ENCODE measurements around the gene NBAS. TPM values are rescaled to one million over a fixed set of nuclear protein-coding genes. Genes with fewer than 3 reads are reported as not detected.
A peak's percentile ranks its signal among the peaks of the same experiment; 100 is the strongest.

Gene NBAS
- total and polyA plus RNA-seq, 7 donors: 19.5 to 52.8 (median 27.0) TPM

- Histone ChIP-seq H3K4me1 (no peaks in the 10 kb centered on the region), H3K27me3 (ENCODE audit: insufficient read depth in 3 of 3, low read length in 2 of 3) (no peaks in the 10 kb centered on the region), H3K27ac (no peak overlapping the region), H3K9me3 (no peaks in the 10 kb centered on the region), H3K36me3 (ENCODE audit: insufficient read depth in 1 of 2, low read depth in 1 of 2) (no peaks in the 10 kb centered on the region), H3K4me3 (no peak overlapping the region)
- WGBS, 3 donors: 95 to 97% (median 96%) methylated on average over 3 of the region's 3 CpGs
- intact Hi-C loops (cut with DNase I): no loop called here
- TF ChIP-seq, protein P1, sequence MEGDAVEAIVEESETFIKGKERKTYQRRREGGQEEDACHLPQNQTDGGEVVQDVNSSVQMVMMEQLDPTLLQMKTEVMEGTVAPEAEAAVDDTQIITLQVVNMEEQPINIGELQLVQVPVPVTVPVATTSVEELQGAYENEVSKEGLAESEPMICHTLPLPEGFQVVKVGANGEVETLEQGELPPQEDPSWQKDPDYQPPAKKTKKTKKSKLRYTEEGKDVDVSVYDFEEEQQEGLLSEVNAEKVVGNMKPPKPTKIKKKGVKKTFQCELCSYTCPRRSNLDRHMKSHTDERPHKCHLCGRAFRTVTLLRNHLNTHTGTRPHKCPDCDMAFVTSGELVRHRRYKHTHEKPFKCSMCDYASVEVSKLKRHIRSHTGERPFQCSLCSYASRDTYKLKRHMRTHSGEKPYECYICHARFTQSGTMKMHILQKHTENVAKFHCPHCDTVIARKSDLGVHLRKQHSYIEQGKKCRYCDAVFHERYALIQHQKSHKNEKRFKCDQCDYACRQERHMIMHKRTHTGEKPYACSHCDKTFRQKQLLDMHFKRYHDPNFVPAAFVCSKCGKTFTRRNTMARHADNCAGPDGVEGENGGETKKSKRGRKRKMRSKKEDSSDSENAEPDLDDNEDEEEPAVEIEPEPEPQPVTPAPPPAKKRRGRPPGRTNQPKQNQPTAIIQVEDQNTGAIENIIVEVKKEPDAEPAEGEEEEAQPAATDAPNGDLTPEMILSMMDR (IDR thresholded peaks at IDR 0.05): no peak
- ATAC-seq: no peak
- no peak for DNase-seq
Observed at GRCh38 chr2:15571729-15572128, 10.6 kb upstream of the NBAS start.

DNA sequence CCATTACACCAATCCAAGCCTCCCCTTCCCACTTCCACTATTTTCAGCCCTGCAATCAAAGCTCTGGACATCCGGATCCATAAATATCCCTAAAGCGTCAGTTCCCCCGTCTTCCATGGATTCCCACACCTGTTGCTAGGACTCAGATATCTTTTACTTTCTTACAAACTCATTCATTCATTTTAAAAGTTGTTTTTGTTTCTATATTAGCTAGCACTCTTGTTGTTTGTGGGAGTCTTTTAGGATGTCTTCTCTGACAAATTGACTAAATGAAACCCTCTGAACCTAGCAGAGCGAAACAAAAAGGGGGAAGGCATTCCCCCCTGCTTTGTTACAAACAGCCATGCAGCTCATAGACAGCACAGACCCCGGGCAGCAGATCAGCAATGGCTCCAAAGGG is 9.0 kb upstream of the NBAS start:
- DNase-seq: no peak
- intact Hi-C loops (cut with DNase I): no loop called here
- no peaks in the 10 kb centered on the region for H3K4me1 ChIP-seq
- H3K27me3 ChIP-seq (ENCODE audit: insufficient read depth in 3 of 3, low read length in 2 of 3): no peaks in the 10 kb centered on the region
- peak in 1 of 4 donors; percentile 27 for ATAC-seq
- no peaks in the 10 kb centered on the region for H3K9me3 ChIP-seq
- WGBS, 3 donors: 14 to 25% (median 19%) methylated on average over 5 of the region's 5 CpGs
- TF ChIP-seq, protein P1 (IDR thresholded peaks at IDR 0.05): no peak
- H3K36me3 ChIP-seq (ENCODE audit: insufficient read depth in 1 of 2, low read depth in 1 of 2): no peaks in the 10 kb centered on the region
- H3K4me3 ChIP-seq: no peak overlapping the region
- no peak overlapping the region for H3K27ac ChIP-seq

DNA sequence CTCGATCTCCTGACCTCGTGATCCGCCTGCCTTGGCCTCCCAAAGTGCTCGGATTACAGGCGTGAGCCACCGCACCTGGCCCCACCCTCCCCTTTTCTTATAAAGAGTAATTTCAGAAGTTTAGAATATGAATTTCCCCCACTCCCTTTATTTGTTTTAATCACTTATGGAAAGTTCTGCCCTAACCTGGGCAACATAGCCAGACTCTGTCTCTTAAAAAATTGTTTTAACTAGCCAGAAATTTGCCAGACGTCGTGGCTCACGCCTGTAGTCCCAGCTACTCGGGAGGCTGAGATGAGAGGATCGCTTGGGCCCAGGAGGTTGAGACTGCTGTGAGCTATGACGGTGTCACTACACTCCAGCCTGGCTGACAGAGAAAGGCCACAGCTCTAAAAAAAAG is 7.7 kb upstream of the NBAS start:
- H3K4me1 ChIP-seq: no peaks in the 10 kb centered on the region
- H3K27me3 ChIP-seq (ENCODE audit: insufficient read depth in 3 of 3, low read length in 2 of 3): no peaks in the 10 kb centered on the region
- no peak for ATAC-seq
- no peak for DNase-seq
- no peaks in the 10 kb centered on the region for H3K9me3 ChIP-seq
- no peak overlapping the region for H3K4me3 ChIP-seq
- no peaks in the 10 kb centered on the region for H3K36me3 ChIP-seq (ENCODE audit: insufficient read depth in 1 of 2, low read depth in 1 of 2)
- TF ChIP-seq, protein P1 (IDR thresholded peaks at IDR 0.05): no peak
- intact Hi-C loops (cut with DNase I): no loop called here
- WGBS, 3 donors: 93 to 97% (median 96%) methylated on average over 12 of the region's 12 CpGs
- H3K27ac ChIP-seq: no peak overlapping the region

DNA sequence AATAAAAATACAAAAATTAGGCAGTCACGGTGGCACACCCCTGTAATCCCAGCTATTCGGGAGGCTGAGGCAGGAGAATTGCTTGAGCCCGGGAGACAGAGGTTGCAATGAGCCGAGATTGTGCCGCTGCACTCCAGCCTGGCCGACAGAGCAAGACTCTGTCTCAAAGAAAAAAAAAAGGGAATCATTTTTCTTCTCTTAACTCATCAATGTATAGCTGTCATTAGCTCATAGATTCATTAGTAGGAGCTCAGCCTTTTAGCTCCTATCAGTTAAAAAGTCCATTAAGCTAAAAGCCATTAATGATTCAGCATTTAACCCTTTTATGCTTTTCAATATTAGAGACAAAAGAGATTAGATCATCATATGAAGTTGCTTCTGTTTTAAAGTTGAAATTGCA is 5.8 kb upstream of the NBAS start:
- TF ChIP-seq, protein P1 (IDR thresholded peaks at IDR 0.05): no peak
- no peaks in the 10 kb centered on the region for H3K9me3 ChIP-seq
- DNase-seq (no peak), ATAC-seq (no peak)
- no peaks in the 10 kb centered on the region for H3K36me3 ChIP-seq (ENCODE audit: insufficient read depth in 1 of 2, low read depth in 1 of 2)
- no peaks in the 10 kb centered on the region for H3K4me1 ChIP-seq
- intact Hi-C loops (cut with DNase I): no loop called here
- H3K27ac ChIP-seq: no peak overlapping the region
- no peak overlapping the region for H3K4me3 ChIP-seq
- 79 to 85% (median 80%) methylated on average over 6 of the region's 6 CpGs for WGBS, 3 donors
- H3K27me3 ChIP-seq (ENCODE audit: insufficient read depth in 3 of 3, low read length in 2 of 3): no peaks in the 10 kb centered on the region

DNA sequence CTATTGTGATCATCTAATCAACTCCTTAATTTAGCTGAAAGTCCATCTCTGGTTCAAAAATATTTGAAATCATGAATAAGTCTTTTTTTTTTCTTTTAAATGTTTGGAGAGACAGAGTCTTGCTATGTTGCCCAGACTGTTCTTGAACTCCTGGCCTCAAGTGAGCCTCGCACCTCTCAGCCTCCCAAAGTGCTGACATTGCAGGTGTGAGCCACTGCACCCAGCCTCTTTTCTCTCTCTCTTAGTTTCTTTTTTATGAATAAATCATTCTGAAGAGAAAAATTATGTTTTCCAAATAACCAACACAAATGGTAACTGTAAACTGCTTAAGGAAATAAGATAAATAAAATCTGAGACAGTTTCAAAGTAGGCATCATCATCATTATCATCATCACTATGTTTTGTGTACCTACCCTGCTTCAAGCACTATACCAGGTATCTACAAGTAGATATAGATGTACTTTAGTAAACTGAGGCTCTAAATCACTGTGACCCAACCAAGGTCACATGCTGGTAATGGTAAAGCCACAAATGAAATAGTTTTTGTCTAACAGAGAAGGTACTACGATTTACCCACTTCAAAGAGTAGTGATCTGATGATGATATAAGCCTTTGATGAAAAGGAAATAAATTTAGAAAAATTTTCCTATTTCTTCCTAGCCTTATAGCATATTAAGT is 5.0 kb upstream of the NBAS start:
- intact Hi-C loops (cut with DNase I): no loop called here
- TF ChIP-seq, protein P1 (IDR thresholded peaks at IDR 0.05): no peak
- 42 to 47% (median 44%) methylated on average over 2 of the region's 2 CpGs for WGBS, 3 donors
- Histone ChIP-seq H3K36me3 (ENCODE audit: insufficient read depth in 1 of 2, low read depth in 1 of 2) (no peaks in the 10 kb centered on the region), H3K27me3 (ENCODE audit: insufficient read depth in 3 of 3, low read length in 2 of 3) (no peaks in the 10 kb centered on the region), H3K4me3 (no peak overlapping the region), H3K4me1 (no peaks in the 10 kb centered on the region), H3K27ac (no peak overlapping the region), H3K9me3 (no peaks in the 10 kb centered on the region)
- DNase-seq (no peak), ATAC-seq (no peak)

All from psoas muscle (tissue), 8 donors.